ENCODE measurements around the gene WTAP.
"Not testable (repeated sequence)": the region's sequence is repeated elsewhere in the genome, so short reads cannot be mapped to it uniquely, and the experiment has no call there.

The WTAP gene

GRCh38 chr6:159727717-159728445 is 575 bp downstream of the WTAP start:
- H3K4me3 ChIP-seq (ENCODE audit: low read depth, low read length) = peak overlapping the region; percentile 96

DNA sequence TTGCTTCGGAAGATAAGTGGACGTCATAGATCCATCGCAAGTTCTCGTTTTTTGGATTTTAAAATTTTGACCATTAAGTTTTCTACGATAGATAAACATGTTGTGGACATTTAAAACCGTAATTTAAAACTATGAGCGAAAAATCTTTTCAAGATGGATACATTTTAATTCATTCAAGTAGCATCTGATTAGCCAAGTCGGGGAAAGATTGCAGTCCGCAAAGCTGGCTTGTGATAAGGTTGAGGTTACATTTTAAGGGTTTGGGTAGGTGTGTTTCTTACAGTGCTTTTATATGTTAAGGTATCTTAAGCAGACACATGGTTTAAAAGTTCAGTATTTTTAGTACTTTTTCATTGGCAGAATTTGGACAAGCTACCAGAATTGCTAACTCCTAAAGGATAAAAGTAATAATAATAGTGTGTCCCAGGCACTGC is 1.2 kb downstream of the WTAP start:
- peak overlapping the region; percentile 96 for H3K4me3 ChIP-seq (ENCODE audit: low read depth, low read length)

GRCh38 chr6:159729598-159730331 is 2.5 kb downstream of the WTAP start:
- peak overlapping the region; percentile 17 for H3K4me3 ChIP-seq (ENCODE audit: low read depth, low read length)

DNA sequence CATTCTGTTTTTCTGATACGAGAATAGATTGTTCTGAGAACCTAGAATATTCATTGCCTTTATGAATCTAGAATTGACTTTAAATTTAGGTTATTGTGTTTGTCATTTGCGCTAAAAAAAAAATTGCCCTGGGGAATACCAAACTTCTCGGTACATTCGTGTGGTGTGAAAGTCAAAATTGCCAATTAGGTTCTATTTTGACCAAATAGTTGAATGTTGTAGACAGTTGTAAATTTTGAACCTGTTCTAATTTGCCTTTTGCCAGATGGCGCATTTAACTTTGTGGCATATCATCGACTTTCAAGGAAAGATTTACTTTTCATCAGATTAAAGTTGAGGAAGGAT is 3.0 kb downstream of the WTAP start:
- no peak overlapping the region for H3K4me3 ChIP-seq (ENCODE audit: low read depth, low read length)

DNA sequence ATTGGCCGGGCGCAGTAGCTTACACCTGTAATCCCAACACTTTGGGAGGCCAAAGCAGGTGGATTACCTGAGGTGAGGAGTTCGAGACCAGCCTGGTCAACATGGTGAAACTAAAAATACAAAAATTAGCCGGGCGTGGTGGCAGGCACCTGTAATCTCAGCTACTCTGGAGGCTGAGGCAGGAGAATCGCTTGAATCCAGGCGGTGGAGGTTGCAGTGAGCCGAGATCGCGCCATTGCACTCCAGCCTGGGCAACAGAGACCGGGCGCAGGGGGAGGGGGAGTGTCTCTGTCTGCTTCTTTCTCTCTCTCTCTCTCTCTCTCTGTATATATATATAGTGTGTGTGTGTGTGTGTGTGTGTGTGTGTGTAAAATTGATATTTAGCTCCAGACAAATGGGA is 5.2 kb downstream of the WTAP start:
- not testable (repeated sequence) for H3K4me3 ChIP-seq (ENCODE audit: low read depth, low read length)

- H3K4me3 ChIP-seq (ENCODE audit: low read depth, low read length) = not testable (repeated sequence)
Measured at GRCh38 chr6:159733395-159733794, 6.1 kb downstream of the WTAP start.

GRCh38 chr6:159736908-159737307 is 9.6 kb downstream of the WTAP start:
- H3K4me3 ChIP-seq (ENCODE audit: low read depth, low read length) = no peak overlapping the region

DNA sequence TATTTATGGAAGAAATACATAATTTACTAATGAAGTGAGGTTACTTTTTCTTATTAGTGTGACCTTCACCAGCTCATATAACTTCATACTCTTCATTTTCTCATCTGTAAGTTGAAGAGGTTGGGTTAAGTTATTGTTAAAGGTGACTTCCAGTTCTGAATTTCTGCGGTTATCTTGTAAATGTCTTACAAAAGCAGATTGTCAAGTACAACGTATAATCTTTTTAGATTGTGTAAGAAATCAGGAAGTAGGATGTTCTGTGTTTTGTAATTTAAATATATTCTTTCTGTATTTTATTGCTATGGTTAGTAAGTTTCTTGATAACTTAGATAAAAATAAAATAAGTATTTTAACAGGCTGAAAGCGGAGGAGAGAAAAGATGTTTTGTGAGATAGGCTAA is 12.0 kb downstream of the WTAP start:
- H3K4me3 ChIP-seq (ENCODE audit: low read depth, low read length) = no peak overlapping the region

GRCh38 chr6:159742165-159742564 is 14.9 kb downstream of the WTAP start:
- no peak overlapping the region for H3K4me3 ChIP-seq (ENCODE audit: low read depth, low read length)

GRCh38 chr6:159745081-159745480 is 17.8 kb downstream of the WTAP start:
- H3K4me3 ChIP-seq (ENCODE audit: low read depth, low read length) = no peak overlapping the region

DNA sequence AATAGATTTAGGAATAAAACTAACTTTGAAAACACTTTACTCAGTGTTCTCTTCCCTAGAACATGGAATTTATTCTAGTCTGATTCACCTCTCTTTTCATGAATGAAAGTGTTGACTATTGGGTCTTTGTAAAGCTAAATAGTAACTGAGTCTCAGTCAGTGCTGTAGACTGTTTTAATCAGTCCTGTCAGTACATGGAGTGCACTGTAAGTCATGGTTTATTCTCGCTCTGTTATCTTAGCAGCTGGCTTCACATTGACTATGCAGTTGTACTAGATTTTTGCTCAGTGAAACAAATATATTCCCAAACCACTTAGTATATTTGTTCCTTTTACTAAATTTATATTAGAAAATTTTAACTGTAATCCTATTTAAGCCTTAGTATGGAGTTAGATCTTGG is 19.5 kb downstream of the WTAP start:
- no peak overlapping the region for H3K4me3 ChIP-seq (ENCODE audit: low read depth, low read length)

GRCh38 chr6:159748127-159748526 is 20.8 kb downstream of the WTAP start:
- not testable (repeated sequence) for H3K4me3 ChIP-seq (ENCODE audit: low read depth, low read length)

DNA sequence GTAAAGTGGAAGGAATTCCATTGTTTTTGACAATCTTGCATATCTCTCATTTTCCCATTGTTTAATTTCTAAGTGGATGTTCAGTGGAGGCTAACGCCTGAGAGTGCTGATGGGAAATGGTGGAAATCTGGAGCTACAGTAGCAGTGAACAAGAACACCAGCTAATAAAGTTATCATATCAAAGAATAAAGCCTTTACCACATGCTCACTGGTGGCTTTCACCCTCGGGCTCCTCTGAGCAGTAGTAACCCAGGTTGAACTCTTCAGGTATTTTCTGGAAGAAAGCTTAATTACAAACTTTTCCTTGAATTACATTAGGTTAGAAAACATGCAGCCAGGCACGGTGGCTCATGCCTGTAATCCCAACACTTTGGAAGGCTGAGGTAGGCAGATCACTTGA is 24.1 kb downstream of the WTAP start:
- no peak overlapping the region for H3K4me3 ChIP-seq (ENCODE audit: low read depth, low read length)

- no peak overlapping the region for H3K4me3 ChIP-seq (ENCODE audit: low read depth, low read length)
Measured at GRCh38 chr6:159753081-159753872, 26.0 kb downstream of the WTAP start.

DNA sequence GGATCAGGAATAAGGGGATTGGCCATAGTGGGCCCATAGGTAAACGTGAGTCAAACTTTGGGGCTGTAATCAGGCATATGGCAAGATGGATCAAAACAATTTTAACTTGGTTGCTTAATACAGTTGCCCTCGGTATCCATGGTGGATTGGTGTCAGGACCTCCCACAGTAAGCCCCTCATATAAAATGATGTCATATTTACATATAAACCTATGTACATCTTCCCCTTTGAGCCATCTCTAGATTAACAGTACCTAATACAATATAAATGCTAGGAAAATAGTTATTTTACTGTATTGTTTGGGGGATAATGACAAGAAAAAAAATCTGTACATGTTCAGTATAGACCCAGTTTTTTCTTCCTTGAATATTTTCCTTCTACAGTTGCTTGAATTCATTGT is 27.1 kb downstream of the WTAP start:
- no peak overlapping the region for H3K4me3 ChIP-seq (ENCODE audit: low read depth, low read length)

DNA sequence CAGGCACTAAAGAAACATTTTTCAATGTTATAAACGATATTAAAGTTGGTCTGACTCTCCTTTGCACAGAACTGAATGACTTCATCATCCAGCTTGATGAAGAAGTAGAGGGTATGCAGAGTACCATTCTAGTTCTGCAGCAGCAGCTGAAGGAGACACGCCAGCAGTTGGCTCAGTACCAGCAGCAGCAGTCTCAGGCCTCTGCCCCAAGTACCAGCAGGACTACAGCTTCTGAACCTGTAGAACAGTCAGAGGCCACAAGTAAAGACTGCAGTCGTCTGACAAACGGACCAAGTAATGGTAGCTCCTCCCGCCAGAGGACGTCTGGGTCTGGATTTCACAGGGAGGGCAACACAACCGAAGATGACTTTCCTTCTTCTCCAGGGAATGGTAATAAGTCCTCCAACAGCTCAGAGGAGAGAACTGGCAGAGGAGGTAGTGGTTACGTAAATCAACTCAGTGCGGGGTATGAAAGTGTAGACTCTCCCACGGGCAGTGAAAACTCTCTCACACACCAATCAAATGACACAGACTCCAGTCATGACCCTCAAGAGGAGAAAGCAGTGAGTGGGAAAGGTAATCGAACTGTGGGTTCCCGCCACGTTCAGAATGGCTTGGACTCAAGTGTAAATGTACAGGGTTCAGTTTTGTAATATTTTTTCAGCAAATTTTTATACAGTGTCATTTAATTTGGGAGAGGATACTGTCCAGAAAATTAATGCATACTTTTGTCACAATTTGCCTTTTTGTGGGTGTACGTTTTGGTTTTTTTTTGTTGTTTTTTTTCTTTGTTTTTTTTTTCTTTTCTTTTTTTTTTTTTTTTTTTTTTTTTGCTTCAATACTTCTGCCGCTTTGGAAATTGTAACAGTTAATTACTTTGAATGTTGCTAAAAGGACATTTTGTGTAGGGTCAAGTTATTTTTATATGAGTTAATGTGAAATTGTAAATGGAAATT is 27.9 kb downstream of the WTAP start:
- H3K4me3 ChIP-seq (ENCODE audit: low read depth, low read length) = no peak overlapping the region

GRCh38 chr6:159756508-159756907 is 29.2 kb downstream of the WTAP start:
- H3K4me3 ChIP-seq (ENCODE audit: low read depth, low read length) = no peak overlapping the region

DNA sequence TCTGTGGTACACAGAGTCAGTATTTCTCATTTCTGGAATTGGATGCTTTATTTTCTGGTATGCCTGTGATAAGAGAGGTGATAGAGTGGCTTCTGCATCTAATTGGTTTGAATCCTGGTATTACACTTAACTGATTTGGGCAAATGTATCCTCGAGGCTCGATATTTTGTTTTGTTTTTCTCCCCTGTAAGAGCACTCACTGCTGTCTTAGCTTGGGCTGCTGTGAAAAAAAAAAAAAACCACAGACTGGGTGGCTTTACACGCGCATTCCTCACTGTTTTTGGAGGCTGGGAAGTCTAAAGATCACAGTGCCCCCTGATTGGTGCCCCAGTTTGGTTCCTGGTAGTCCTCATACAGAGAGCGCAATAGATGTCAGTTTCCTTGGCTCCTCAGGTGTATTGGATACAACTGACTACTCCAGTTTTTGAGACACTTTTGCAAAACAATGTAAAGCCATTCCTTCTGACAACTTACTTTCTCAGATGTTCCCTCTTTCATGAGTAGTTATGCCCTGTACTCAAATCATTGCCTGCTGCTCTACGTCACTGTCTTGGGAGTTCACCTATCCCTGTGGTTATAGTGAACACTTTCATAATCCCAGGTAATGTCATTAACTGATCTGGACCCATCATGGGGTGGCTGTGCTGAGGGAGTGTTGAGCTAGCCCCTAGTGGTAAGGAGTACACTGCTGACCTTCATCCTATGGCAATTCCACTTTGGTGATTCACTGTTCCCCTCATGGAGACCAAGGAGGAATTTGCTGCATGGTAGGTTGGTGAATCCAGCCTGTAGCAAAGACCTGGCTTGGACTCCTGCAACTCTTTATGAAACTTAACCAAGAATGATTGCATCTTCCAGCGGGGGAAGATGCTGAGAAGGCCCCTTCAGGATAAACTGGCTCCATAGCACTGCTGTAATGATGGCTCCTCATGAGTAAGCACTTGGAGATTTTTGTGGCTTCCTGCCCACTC is 31.0 kb downstream of the WTAP start:
- H3K4me3 ChIP-seq (ENCODE audit: low read depth, low read length) = no peak overlapping the region

DNA sequence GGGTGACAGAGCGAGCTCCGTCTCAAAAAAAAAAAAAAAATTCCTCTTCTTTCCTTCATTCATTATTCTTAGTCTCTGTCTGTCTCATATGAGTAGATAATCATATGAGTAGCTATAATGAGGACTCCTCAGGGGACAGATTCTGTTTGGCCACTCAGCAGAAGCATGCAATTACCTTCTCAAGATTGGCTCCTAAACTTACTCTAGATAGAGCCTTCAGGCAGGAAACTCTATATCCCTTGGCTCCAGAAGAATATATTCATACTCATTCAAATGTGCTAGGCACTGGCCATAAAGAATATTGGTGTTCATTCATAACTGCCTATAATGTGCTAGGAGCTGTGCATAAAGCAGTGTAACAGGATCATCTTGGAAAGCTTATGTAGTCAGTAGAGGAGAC is 32.3 kb downstream of the WTAP start:
- no peak overlapping the region for H3K4me3 ChIP-seq (ENCODE audit: low read depth, low read length)

All from iPS-11a (cell line).